DND-41 (cell line): Measurements from ENCODE around the gene TEAD1.

Experiments
- CTCF ChIP-seq: IDR thresholded peaks from 2 replicates; pipeline ENCODE4 v1.5.1; 2012; ENCODE audit warnings: borderline replicate concordance, low read length, moderate library complexity, mild to moderate bottlenecking; ENCODE audit not compliant: poor library complexity, severe bottlenecking; ENCODE audit errors: extremely low read depth
- EZH2 ChIP-seq: IDR thresholded peaks from 3 replicates; pipeline ENCODE4 v1.6.1; 2012; ENCODE audit warnings: borderline replicate concordance, low read depth, mild to moderate bottlenecking, moderate library complexity, low read length, inconsistent platforms; ENCODE audit not compliant: severe bottlenecking

DNA sequence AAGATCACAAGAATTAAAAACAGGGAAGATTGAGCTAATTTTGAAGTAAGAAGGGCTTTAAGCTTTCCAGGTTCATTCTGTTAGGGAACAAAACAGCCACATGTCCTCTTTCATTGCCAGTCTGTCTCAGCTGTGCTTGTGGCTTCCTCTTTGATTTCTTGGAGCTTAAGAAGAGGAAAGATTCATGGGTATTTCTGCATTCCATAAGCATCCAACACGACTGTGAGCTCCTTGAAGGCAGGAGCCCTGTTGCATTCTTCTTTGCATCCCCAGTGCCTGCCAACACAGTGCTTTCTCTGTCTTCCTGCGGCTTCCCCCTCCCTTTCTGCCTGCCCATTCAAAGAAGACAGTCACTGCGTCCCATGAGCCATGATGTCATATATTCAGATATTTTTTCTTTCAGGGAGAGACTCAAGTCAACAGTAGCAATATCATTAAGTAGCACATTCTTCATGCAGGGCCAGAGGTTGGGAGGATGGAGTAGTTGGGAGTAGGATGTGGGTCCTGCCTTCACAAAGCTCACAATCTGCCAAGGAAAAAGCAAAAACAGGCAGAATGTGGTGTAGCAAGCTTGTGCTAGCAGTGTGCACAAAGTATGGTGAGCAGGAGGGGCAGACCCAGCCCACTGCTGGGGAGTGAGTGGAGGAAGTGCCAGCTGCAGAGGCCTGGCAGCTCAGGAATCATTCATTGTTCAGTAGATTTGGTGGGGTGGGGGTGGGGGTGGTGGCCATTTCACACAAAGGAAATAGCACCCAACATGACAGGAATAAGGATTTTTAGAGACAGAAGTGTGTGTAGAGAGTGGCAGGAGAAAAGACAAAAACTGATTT, 172.8 kb downstream of the TEAD1 start:
- TF ChIP-seq CTCF (no peak), EZH2 (no peak)
